KOPT-K1 (cell line): ENCODE data around the gene ERBB4.

Experiments used
- H3K27ac ChIP-seq: fragments of 200-600 bp; sonication (generic); 2 replicates; pipeline ENCODE4 v1.5.1; 2016; ENCODE audit warnings: antibody characterized with exemption, mild to moderate bottlenecking, low read depth, low read length; ENCODE audit not compliant: poor library complexity, severe bottlenecking
- H3K36me3 ChIP-seq: fragments of 200-600 bp; sonication (generic); 2 replicates; pipeline ENCODE4 v1.5.1; 2017; ENCODE audit warnings: antibody characterized with exemption, mild to moderate bottlenecking, low read length, moderate library complexity; ENCODE audit not compliant: insufficient read depth
- H3K9me3 ChIP-seq: fragments of 200-600 bp; sonication (generic); 2 replicates; pipeline ENCODE4 v1.5.1; 2017; ENCODE audit warnings: antibody characterized with exemption, low read length, mild to moderate bottlenecking; ENCODE audit not compliant: insufficient read depth, poor library complexity, severe bottlenecking

ERBB4 gene

DNA sequence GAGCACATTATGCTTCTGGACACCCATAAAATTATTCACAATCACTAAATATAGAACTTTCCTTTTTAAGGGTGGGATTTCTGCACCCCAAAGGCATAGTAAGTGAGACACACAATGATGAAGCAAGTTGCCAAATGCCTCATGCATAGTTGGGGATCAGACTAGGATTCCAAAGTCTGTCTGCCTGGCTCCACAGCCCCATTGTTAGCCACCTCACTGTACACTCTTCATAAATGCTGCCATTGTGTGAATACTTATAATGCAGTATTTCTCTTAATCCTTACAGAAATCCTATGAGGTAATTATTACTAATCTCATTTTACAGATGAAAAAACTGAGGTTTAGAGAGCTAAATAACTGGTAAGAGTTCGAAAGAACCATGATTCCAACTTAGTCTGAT lies 738.6 kb downstream of the ERBB4 start:
- H3K9me3 ChIP-seq: no peaks in the 10 kb centered on the region
- H3K27ac ChIP-seq: no peak overlapping the region
- H3K36me3 ChIP-seq: no peaks in the 10 kb centered on the region

DNA sequence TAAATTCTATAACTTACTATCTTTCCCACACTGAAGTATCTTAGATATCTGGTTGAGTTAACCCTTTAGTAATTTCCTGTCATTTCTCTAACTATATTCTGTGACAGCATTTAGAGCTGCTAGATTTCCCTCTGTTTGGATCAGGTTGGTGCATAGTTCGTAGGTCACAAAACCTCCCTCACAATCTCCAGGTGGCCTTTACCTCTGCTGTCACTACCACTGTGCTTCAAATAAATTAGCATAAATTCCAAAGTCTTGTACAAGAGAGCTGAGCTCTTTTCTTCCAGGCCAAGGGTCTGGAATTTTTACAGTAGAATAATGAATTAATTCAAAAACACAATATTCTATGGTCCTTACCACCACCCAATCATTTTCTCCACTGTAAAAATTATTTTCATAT lies 739.7 kb downstream of the ERBB4 start:
- H3K36me3 ChIP-seq: no peaks in the 10 kb centered on the region
- no peaks in the 10 kb centered on the region for H3K9me3 ChIP-seq
- no peak overlapping the region for H3K27ac ChIP-seq

DNA sequence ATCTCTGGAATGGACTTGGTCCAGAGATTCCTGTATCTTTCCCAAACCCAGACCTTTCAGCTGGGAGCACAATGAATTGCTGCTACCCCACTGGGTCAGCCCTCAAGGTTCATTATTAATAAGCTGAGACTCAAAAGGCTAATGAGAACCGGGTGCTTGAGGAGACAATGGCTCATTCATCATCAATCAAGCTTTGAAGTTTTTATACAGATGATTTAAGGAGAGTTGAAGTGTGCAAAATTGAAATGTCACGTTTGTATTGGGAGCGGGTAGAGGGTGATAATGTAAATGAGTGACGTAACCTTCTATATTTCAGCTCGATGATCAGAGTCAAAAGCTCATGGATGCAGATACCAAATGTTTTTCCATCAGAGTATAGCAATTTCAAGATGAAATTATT lies 744.9 kb downstream of the ERBB4 start:
- H3K36me3 ChIP-seq: no peaks in the 10 kb centered on the region
- H3K9me3 ChIP-seq: no peaks in the 10 kb centered on the region
- H3K27ac ChIP-seq: no peak overlapping the region

DNA sequence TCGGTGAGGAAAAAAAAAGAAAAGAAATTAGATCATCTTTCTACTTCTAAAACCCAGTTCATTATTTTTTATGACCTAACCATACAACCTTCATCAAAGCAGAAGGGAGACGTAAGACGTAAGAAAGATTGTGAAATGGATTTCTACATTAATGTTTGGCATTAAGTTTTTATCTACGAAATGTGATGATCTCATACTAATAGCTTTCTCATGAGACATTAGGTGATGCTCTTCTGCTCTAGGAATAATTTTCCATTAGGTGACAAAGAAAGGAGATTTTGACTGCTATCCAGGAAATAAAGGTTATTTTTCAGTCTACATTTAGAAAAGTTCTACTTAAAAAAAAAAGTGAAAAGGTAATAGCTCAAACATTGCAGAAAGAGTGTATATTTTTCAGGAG lies 748.6 kb downstream of the ERBB4 start:
- H3K36me3 ChIP-seq: no peaks in the 10 kb centered on the region
- H3K27ac ChIP-seq: no peak overlapping the region
- no peaks in the 10 kb centered on the region for H3K9me3 ChIP-seq

DNA sequence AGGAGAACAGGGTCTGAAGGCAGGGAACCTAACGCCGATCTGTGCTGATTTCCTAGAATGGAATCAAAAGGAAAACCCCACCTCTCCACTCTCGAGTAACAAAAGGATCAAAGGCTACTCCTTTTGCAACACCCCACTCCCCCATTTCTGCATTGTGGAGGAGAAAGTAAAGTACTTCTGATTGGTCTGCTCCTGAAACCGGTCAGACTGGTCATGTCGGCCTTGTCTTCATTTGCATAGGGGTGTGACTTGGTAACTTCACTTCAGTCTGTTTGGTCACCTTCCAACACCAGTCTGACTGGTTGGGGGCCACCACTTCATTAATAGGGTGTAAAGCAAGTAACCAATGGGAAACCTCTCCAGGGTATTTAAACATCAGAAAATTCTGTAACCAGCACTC lies 771.9 kb downstream of the ERBB4 start:
- Histone ChIP-seq H3K27ac (no peak overlapping the region), H3K9me3 (no peaks in the 10 kb centered on the region), H3K36me3 (no peaks in the 10 kb centered on the region)

DNA sequence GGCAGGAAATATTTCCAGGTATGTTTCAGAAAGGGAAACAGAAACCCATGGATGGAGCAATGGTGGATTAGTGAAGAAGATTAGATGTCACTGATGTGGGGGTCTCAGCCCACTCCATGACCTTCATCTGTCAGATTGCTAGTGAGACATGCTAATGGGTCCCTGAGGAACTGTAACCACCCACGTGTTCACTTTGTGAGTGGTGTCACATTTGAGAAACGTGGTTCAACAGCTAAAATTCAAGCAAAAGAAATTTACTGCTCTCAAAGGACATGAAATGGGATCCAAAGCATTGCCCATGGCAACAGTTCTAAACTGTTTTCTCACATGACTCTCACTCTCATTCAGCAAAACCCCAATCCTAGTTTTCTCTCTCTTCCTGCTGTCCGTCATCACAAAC lies 776.1 kb downstream of the ERBB4 start:
- H3K9me3 ChIP-seq: no peaks in the 10 kb centered on the region
- H3K27ac ChIP-seq: no peak overlapping the region
- no peaks in the 10 kb centered on the region for H3K36me3 ChIP-seq

DNA sequence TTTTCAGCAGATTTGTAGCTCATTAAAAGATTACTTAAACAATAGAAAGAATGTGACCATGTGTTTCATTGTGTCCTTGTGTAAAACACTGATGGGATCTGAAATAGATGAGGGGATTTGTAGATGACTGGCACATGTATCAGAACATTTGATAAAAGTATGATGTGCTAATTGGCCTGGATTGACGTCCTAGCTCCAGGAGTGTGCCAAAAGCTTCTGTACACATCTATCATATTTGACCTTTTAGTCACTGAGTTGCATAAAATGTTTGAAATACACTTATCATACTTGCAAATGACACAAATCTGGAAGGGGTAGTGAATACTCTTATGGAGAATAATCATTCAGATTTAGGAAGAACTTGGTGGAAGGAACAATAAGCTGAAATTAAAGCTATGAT lies 778.5 kb downstream of the ERBB4 start:
- H3K36me3 ChIP-seq: no peaks in the 10 kb centered on the region
- H3K27ac ChIP-seq: no peak overlapping the region
- H3K9me3 ChIP-seq: no peaks in the 10 kb centered on the region

DNA sequence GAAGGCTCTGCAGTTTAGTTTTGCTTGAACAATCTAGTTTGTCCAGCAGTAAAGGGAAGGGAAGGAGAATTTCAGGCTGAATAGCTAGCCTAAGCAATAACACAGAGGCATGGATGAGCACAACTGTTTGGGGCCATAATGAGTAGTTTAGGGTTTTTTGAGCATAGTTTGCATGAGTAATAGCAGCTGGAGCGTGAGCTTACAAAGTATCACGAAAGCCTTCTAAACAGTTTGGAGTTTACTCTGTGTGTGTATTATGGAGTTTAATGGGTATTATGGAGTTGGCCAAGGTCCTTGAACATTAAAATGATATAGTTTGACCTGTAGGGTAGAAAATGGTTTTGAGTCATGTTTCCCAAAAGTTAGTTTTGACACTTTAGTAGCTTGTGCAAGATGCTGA lies 782.3 kb downstream of the ERBB4 start:
- H3K9me3 ChIP-seq: no peaks in the 10 kb centered on the region
- no peaks in the 10 kb centered on the region for H3K36me3 ChIP-seq
- H3K27ac ChIP-seq: no peak overlapping the region

DNA sequence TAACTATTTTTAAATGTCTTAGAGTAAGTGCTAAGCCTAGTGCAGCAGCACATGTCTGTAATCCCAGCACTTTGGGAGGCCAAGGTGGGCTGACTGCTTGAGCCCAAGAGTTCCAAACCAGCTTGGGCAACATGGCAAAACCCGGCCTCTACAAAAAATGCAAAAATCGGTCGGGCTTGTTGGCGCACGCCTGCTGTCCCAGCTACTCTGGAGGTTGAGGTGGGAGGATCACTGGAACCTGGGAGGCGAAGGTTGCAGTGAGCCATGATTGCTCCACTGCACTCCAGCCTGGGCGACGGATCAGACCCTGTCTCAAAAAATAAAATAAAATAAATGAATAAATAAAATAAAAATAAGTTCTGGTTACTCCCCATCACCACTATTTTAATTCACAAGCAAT lies 783.4 kb downstream of the ERBB4 start:
- no peak overlapping the region for H3K27ac ChIP-seq

DNA sequence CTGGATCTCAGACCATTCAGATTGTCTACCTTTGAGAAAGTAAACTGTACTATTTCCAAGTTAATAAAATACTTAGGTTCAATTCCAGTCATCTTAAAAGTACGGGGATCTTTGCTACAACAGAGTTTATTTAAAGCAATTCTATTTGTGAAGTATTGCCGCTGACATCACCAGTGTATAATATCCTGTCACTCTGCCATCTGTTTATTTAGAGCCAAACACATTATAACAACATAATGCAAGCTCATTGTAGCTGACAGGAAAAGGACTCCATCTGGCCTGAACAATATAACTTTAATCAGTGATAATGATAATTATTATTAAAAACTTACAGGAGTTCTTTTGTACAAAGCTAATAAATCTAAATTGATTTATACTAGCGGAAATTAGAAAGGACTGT lies 786.8 kb downstream of the ERBB4 start:
- no peak overlapping the region for H3K27ac ChIP-seq
- H3K9me3 ChIP-seq: no peaks in the 10 kb centered on the region
- no peaks in the 10 kb centered on the region for H3K36me3 ChIP-seq

More for the DNA sequence above, 783.4 kb downstream of the ERBB4 start:
- H3K9me3 ChIP-seq: no peaks in the 10 kb centered on the region
- H3K36me3 ChIP-seq: no peaks in the 10 kb centered on the region

DNA sequence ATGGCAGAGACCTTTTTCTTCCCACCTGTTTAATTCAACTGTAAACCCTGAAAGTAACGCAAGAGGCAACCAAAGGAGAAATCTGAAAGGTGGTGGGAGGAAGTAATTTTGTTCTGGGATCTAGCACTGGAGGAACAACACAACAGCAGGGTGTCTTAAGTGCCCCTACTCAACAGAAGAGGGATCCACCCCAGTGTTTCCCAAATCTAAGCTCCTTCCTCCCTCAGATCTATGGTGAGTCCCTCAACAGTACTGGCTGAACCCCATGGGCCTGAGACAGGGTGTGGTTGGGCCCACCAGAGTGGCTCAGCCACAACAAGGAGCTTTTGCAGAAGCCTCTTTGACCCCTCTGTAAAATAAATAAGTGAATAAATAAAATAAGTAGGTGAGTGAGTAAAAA lies 790.3 kb downstream of the ERBB4 start:
- Histone ChIP-seq H3K27ac (no peak overlapping the region), H3K9me3 (no peaks in the 10 kb centered on the region)

DNA sequence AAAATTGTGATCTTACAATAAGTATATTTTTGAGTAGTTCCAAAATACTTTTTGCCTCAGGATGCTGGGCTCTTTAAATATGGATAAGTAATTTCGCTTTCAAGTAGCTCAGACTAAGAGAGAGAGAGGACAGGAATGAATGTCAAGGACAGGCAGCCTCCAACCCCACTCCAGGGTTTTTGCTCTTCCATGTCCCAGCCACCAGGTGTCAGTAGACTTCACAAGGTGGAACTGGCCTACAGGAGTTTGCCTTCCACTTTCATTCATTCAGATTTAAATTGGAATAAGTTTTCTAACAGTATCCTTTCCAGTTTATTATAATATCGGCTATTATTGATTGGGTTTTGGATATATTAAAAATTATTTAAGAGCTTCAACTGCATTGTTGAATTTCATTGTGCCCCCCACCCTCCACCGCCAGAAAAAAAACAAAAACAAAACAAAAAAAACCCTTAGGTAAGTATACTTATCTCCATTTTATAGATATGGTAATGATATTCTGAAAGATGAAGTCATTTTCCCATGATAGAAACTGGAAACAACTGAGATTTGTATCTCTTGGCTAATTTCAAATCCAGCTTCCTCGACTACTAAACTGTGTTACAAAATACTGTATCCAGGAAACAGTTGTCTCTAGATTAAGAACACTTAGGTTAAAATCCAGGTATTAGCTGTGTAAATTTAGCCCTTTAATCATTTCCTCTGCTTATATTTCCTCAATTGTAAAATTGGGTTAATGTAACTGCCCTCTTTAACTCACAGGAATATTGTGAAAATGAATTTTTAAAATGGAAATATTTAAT lies 793.1 kb downstream of the ERBB4 start:
- Histone ChIP-seq H3K9me3 (no peaks in the 10 kb centered on the region), H3K27ac (no peak overlapping the region), H3K36me3 (no peaks in the 10 kb centered on the region)

More for the DNA sequence above, 790.3 kb downstream of the ERBB4 start:
- no peaks in the 10 kb centered on the region for H3K36me3 ChIP-seq

DNA sequence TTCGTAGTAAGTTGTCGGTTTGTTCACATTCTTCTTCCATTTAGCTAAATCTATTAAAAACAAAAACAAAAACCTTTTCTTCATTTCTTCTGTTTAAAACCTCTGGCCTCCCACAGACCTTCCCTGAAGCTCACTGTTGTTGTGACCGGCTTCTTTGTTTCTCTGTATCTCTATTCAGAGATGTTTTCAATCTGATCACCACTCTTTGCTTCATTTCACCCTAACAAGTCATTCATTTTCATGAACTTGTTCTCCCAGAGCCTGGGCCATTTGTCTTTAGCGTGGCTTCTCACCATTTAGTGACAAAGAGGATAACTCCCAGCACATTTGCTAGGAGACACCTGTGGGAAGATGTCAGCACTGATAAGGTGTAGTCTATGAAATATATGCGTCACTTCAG lies 794.2 kb downstream of the ERBB4 start:
- Histone ChIP-seq H3K36me3 (no peaks in the 10 kb centered on the region), H3K27ac (no peak overlapping the region), H3K9me3 (no peaks in the 10 kb centered on the region)

DNA sequence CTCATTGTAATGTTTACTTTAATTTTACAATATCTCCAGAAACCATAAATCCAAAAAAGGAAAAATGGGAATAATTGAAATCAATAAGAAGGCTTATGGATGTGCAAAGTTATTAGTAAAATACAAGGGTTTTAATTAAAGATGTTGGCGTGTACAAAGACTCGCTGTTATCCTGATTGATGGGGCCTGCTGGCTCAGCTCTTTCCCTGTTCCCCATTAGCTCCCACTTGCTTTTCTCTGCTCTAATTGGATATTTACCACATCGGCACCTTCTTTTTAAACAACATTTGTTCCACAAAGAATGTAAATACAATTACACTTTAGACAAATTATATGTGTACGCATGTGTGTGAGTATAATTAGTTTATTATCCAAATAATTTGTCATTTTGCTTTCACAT lies 796.6 kb downstream of the ERBB4 start:
- H3K9me3 ChIP-seq: no peaks in the 10 kb centered on the region
- H3K36me3 ChIP-seq: no peaks in the 10 kb centered on the region
- H3K27ac ChIP-seq: no peak overlapping the region

DNA sequence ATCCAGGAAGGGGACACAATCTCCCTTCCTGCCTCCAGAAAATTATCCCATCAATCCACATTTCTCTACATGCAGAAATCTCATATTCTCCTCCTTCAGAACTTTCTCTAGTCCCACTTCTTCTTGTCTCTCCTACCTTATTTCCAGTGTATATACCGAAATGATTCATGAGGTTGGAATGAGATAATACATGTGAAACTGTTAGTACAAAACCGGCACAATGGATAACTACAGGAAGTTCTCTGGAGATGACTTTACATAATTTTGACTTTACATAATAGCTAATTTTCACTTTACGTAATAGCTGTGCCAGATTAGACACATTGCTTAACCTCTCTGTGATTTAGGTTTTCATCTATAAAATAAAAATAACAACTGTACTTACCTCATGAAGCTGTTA lies 801.3 kb downstream of the ERBB4 start:
- H3K36me3 ChIP-seq: no peaks in the 10 kb centered on the region
- no peaks in the 10 kb centered on the region for H3K9me3 ChIP-seq
- H3K27ac ChIP-seq: no peak overlapping the region

DNA sequence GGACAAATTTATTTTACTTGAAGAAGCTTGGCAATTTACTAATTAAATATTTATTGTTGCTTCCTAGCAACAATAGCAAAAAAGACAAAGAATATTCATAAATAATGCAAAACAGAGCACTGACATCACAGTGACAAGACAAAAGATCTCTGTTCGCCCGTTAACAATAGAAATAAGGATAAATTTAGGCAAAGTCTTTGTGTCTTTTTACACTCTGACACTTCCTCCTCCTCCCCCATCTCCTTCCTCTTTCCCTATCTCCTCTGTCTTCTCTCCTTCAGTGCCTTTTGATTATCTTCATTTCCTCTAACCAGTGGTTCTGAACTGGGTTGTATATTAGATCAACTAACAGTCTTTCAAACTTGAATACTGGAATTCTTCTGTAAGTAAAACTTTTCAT lies 808.4 kb downstream of the ERBB4 start:
- Histone ChIP-seq H3K9me3 (no peaks in the 10 kb centered on the region), H3K36me3 (no peaks in the 10 kb centered on the region), H3K27ac (no peak overlapping the region)
